ENCODE results near the gene CRYBB1. TPM values are rescaled to one million over a fixed set of nuclear protein-coding genes. Genes with fewer than 3 reads are reported as not detected.

CRYBB1 gene
- total and polyA plus RNA-seq, 2 experiments from 2014 or later: 1.6 to 3.7 TPM

GRCh38 chr22:26550498-26551033 is 67.3 kb downstream of the CRYBB1 start (continued):
- no peak for TF ChIP-seq ZNF462 (CRISPR knock-in tag; IDR thresholded peaks at IDR 0.05)
- TF ChIP-seq EZH2phosphoT487 (IDR thresholded peaks at IDR 0.05; ENCODE audit: unreplicated experiment): no peak
- no peak for TF ChIP-seq NANOG (IDR thresholded peaks at IDR 0.05; ENCODE audit: borderline replicate concordance)
- no peak for TF ChIP-seq POLR2AphosphoS5 (IDR thresholded peaks at IDR 0.05; ENCODE audit: low read depth)
- no peak for TF ChIP-seq ZNF331 (CRISPR knock-in tag; IDR thresholded peaks at IDR 0.05; ENCODE audit: low read depth)
- TF ChIP-seq JUNB (IDR thresholded peaks at IDR 0.05; ENCODE audit: unreplicated experiment): no peak
- TF ChIP-seq STAT1 (IDR thresholded peaks at IDR 0.05; ENCODE audit: unreplicated experiment): no peak
- no peak for TF ChIP-seq ZNF114 (CRISPR knock-in tag; IDR thresholded peaks at IDR 0.05)

DNA sequence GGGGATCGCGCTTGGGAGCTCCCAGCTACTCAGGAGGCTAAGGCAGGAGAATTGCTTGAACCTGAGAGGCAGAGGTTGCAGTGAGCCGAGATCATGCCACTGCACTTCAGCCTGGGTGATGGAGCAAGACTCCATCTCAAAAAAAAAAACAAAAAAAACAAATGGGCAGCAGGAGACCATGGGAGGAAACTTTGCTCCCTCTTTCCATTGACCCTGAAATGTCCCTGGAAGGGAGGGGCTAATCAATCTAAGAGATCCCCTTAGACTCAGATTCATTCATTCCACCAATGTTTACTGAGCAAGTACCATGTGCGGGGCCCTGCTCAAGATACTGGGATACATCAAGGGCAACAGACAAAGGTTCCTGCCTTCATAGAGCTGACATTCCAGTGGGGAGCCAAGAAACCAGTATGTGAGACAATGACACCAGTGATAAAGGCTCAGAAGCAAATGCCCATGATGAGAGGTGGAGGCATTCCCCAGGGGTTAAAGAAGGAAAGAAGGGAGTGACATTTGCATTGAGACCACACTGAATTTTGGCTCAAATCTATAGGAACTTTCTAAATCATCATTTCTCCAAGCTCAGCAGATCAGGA is 67.8 kb downstream of the CRYBB1 start:
- H3K79me2 ChIP-seq (replicated peaks; ENCODE audit: insufficient read depth): peaks cover 97% of the 10 kb centered on the region
- H3F3A ChIP-seq (replicated peaks; ENCODE audit: low read depth): peaks cover 31% of the 10 kb centered on the region; the same call in 1 of the 2 replicates
- H3K36me3 ChIP-seq (ENCODE audit: insufficient read depth): no peaks in the 10 kb centered on the region
- no peak overlapping the region for H3K4me3 ChIP-seq
- peak overlapping the region; percentile 48; the same call in 1 of the 2 replicates for H3K4me2 ChIP-seq
- no peak for DNase-seq (ENCODE audit: low spot score)
- Mint-ChIP-seq H3K27me3 (ENCODE audit: insufficient read depth, low read depth, poor library complexity) (peaks cover 11% of the 10 kb centered on the region), H3K9me3 (no peaks in the 10 kb centered on the region), H3K4me1 (peaks cover 55% of the 10 kb centered on the region), H3K36me3 (ENCODE audit: low read depth) (peaks cover 11% of the 10 kb centered on the region), H3K4me3 (no peak overlapping the region), H3K27ac (peak overlapping the region; percentile 69)
- H4K20me1 ChIP-seq (replicated peaks; ENCODE audit: insufficient read depth): peaks cover 25% of the 10 kb centered on the region
- H2AFZ ChIP-seq: no peak overlapping the region
- peak overlapping the region; percentile 91 for H3K27ac ChIP-seq (ENCODE audit: low read depth)
- no peak for ATAC-seq
- TF ChIP-seq ZNF331 (CRISPR knock-in tag; IDR thresholded peaks at IDR 0.05; ENCODE audit: low read depth): no peak
- no peak for TF ChIP-seq EZH2phosphoT487 (IDR thresholded peaks at IDR 0.05; ENCODE audit: unreplicated experiment)
- no peak for TF ChIP-seq CTCF (conservative IDR thresholded peaks at IDR 0.05; ENCODE audit: low read depth in 2 of 2)
- TF ChIP-seq CREB1 (CRISPR knock-in tag; IDR thresholded peaks at IDR 0.05; ENCODE audit: low read depth): no peak
- no peak for TF ChIP-seq EZH2 (IDR thresholded peaks at IDR 0.05; ENCODE audit: low read depth, unreplicated experiment)
- no peak for TF ChIP-seq JUNB (IDR thresholded peaks at IDR 0.05; ENCODE audit: unreplicated experiment)
- TF ChIP-seq POLR2AphosphoS5 (IDR thresholded peaks at IDR 0.05; ENCODE audit: low read depth): no peak
- no peaks in the 10 kb centered on the region for H3K27me3 ChIP-seq (ENCODE audit: insufficient read depth)
- peaks cover 52% of the 10 kb centered on the region for H3K4me1 ChIP-seq (ENCODE audit: insufficient read depth)
- H3K9me2 ChIP-seq (ENCODE audit: insufficient read depth): no peaks in the 10 kb centered on the region
